ENCODE results near the gene COLEC12.

GRCh38 chr18:415617-416612 lies 84.6 kb downstream of the COLEC12 start:
- TF ChIP-seq CTCF (IDR thresholded peaks at IDR 0.05) (no peak), POLR2A (IDR thresholded peaks at IDR 0.05) (no peak), POLR2AphosphoS5 (IDR thresholded peaks at IDR 0.05) (no peak)
